CD4-positive, alpha-beta T cell treated with Interleukin-6 for 4 hours (primary cell): ENCODE data around the gene PHACTR3.

Source experiments
- DNase-seq: peaks from one replicate; pipeline ENCODE4 v3.0.0-alpha.2; 2020; ENCODE audit warnings: mixed read lengths

PHACTR3 gene

GRCh38 chr20:59765599-59766177 lies 161.3 kb downstream of the PHACTR3 start:
- no peak for DNase-seq

GRCh38 chr20:59767656-59768055 lies 163.3 kb downstream of the PHACTR3 start:
- DNase-seq: no peak

GRCh38 chr20:59770270-59770669 lies 165.9 kb downstream of the PHACTR3 start:
- DNase-seq: no peak

- no peak for DNase-seq
Observed at GRCh38 chr20:59770851-59771250, 166.5 kb downstream of the PHACTR3 start.

GRCh38 chr20:59771506-59772372 lies 167.4 kb downstream of the PHACTR3 start:
- no peak for DNase-seq

- DNase-seq: no peak
Observed at GRCh38 chr20:59772373-59772705, 168.0 kb downstream of the PHACTR3 start.

GRCh38 chr20:59772931-59773913 lies 168.9 kb downstream of the PHACTR3 start:
- DNase-seq: no peak

- DNase-seq: no peak
Observed at GRCh38 chr20:59774204-59774641, 169.9 kb downstream of the PHACTR3 start.

GRCh38 chr20:59774921-59775686 lies 170.8 kb downstream of the PHACTR3 start:
- no peak for DNase-seq

GRCh38 chr20:59775687-59776055 lies 171.3 kb downstream of the PHACTR3 start:
- DNase-seq: no peak

GRCh38 chr20:59776059-59776603 lies 171.8 kb downstream of the PHACTR3 start:
- DNase-seq: no peak

- DNase-seq: no peak
Observed at GRCh38 chr20:59776626-59777330, 172.4 kb downstream of the PHACTR3 start.

GRCh38 chr20:59777331-59777725 lies 173.0 kb downstream of the PHACTR3 start:
- DNase-seq: no peak

- DNase-seq: no peak
Observed at GRCh38 chr20:59777814-59778575, 173.7 kb downstream of the PHACTR3 start.

- no peak for DNase-seq
Observed at GRCh38 chr20:59778615-59779200, 174.4 kb downstream of the PHACTR3 start.

GRCh38 chr20:59779656-59780380 lies 175.5 kb downstream of the PHACTR3 start:
- no peak for DNase-seq

- no peak for DNase-seq
Observed at GRCh38 chr20:59780494-59781185, 176.3 kb downstream of the PHACTR3 start.

GRCh38 chr20:59781226-59781625 lies 176.9 kb downstream of the PHACTR3 start:
- DNase-seq: no peak
